Measurements from ENCODE around the gene MYH15.

DNA sequence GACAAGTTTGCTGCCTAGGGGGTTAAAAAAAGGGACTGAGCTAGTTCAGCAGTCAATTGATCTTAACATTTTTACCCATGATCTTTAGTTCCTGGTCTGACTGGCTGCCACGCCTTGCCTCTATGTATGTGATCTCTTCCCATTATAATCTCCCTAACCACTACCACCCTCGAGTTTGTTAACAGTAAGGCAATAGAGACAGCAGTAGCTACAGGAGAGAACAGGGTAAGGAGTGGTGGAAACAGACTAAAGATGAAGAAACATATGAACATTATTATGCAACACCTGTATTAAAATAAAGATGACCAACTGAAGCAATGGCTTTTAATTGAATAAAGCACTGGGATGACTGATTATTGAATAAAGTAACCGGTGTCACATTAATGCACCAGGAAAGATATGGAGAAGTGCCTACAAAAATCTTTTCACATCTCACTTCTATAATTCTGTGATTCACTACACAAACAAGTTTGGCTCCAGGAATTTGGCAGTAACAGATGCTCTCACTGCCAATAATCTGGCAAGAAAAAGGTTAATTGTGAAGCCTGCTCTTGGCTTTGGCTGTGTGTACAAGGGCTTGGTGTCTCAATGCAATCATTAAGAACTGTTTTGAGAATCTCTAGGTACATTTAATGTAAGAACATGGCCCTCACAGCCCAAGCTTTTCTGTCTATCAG, 118.3 kb downstream of the MYH15 start:
- TF ChIP-seq, protein P1, sequence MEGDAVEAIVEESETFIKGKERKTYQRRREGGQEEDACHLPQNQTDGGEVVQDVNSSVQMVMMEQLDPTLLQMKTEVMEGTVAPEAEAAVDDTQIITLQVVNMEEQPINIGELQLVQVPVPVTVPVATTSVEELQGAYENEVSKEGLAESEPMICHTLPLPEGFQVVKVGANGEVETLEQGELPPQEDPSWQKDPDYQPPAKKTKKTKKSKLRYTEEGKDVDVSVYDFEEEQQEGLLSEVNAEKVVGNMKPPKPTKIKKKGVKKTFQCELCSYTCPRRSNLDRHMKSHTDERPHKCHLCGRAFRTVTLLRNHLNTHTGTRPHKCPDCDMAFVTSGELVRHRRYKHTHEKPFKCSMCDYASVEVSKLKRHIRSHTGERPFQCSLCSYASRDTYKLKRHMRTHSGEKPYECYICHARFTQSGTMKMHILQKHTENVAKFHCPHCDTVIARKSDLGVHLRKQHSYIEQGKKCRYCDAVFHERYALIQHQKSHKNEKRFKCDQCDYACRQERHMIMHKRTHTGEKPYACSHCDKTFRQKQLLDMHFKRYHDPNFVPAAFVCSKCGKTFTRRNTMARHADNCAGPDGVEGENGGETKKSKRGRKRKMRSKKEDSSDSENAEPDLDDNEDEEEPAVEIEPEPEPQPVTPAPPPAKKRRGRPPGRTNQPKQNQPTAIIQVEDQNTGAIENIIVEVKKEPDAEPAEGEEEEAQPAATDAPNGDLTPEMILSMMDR (IDR thresholded peaks at IDR 0.05): no peak
- TF ChIP-seq POLR2A (IDR thresholded peaks at IDR 0.05): no peak

All from tibial nerve (tissue), 3 donors.